Islet of Langerhans (tissue), 1 donor: ENCODE results near the gene ZNF574.

ENCODE experiments used
- FAIRE-seq: peaks from one replicate; lab custom pipeline; 2011; peaks lifted over from hg19 to GRCh38; lab: Jason Lieb, UNC

The ZNF574 gene

DNA sequence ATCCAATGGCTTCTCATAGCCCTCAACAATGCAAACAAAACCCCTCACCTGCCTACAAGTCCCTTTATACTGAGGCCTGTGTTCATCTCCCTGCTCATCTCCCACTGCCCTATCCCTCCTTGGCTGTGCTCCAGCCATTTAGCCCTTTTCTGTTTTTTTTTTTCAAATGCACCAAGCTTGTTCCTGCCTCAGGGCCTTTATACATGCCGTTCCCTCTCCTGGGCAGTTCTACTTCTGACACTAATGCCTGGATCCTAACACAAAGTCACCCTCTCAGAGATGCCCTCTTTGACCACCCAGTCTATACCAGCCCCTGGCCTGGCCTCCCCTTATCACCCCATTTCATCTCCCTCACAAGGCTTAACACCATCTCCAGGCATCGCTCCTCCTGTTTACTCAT is 26.9 kb downstream of the ZNF574 start:
- no peak for FAIRE-seq

DNA sequence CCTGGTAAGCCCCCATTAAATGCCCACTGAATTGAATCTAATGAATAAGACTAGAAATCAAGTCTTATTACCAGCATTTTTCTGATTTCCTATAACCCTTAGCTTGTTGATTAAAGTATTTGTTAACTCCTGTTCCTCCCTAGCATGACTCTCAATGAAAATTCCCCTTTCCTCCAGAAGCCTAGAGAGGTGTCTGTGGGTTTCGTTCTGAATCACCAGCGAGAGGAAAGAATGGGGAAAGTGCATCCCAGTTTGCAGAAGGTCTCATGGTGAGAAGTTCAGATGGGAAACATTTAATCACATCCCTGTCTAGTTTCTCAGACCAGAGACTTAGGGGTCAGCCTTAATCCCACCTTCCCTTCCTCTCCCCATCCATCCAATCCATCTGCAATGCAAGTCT is 29.4 kb downstream of the ZNF574 start:
- no peak for FAIRE-seq

DNA sequence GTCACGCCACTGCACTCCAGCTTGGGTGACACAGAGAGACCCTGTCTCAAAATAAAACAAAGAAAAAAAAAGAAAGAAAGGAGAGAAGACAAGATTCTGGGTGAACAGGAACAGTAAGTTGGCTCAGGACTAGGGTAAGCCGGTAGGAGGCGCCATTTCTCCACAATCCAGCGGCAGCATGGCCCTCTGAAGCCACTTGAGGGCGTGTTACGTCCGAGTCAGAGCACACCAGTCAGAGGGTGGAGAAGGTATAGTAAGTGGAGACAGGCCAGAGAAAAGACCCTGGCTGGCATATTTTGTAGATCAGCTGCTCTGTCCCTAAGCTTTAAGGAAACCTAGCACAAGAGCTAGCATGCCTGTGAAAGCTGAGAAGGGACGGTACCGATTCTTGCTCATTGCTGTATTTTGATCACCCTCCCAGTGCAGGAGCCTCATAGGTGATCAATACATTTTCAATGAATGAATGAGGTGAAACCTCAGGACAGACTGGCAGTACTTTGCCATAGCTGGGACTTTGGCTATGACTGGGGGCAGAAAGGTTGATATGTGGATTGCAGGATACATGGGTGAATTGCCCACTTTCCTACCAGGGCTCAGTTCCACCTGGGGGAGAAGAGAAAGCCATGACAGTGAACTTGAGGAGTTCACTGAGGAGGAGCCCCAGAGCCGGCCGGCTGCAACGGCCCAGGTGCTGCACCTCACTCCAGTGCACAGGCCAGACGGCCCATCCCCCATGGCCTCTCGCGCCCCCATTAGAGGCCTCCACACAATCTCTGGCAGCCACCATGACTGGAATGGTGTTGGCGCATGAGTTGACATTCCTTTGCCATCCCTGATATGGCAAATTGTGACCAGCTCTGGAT is 32.8 kb downstream of the ZNF574 start:
- no peak for FAIRE-seq

DNA sequence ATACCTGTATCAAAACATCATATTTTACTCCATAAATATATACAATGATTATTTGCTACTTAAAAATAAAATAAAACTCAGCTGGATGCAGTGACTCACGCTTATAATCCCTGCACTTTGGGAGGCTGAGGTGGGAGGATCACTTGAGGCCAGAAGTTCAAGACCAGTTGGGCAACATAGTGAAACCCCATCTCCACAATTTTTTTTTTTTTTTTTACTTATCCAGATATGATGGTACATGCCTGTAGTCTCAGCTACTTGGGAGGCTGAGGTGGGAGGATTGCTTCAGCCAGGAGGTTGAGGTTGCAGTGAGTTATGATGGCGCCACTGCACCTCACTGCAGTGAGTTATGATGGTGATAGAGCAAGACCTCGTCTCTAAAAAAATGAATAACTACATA is 33.9 kb downstream of the ZNF574 start:
- no peak for FAIRE-seq

DNA sequence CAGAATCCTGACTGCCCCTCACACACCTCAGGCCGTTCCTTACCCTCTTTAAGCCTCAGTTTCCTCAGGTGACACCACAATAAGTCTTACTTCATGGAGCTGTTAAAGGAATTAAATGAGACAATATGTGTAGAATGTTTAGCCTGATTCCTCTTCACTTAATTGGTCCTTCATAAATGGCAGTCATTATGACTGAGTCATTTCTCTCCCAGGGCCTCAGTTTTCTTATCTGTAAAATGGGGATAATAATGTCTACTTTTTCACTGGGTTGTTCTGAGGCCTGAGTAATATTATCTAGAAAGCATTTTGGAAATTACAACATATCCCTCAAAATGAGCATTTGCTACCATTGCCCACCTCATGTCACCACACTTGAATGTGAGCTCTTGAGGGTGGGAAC is 34.7 kb downstream of the ZNF574 start:
- no peak for FAIRE-seq

DNA sequence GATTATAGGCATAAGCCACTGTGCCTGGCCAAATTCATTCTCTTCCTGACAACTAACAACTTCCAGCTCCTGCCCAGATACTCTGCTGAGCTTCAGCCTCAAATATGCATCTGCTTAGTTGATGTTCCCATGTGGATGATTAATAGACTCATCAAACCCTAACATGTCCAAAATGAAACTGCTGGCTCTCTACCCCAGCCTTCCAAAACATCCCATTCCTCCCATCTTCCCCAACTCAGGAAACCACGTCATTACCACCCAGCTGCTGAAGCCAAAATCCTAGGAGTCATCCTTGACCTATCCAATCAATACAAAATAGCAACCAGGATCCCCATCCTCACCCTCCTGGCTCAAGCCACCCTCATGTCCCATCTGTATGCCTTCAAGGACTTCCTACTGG is 35.4 kb downstream of the ZNF574 start:
- no peak for FAIRE-seq

DNA sequence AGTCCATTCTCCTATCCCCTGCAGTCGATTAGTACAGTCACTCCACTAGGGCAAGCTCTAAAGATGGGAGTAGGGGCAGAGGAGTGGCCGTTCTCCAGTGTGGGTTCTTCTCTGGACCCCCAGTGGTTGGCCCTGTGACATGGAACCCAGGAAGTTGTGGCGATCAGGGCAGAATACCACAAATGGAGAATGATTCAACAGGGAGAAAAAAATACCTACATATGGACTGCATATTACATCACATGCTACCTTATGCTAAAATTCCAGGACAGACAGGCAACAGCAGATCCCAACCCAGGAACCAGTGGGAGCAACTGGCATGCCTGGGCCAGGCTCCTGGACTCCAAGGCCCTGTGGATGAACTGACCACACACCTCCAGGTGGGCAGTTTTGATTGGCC is 35.8 kb downstream of the ZNF574 start:
- FAIRE-seq: no peak

DNA sequence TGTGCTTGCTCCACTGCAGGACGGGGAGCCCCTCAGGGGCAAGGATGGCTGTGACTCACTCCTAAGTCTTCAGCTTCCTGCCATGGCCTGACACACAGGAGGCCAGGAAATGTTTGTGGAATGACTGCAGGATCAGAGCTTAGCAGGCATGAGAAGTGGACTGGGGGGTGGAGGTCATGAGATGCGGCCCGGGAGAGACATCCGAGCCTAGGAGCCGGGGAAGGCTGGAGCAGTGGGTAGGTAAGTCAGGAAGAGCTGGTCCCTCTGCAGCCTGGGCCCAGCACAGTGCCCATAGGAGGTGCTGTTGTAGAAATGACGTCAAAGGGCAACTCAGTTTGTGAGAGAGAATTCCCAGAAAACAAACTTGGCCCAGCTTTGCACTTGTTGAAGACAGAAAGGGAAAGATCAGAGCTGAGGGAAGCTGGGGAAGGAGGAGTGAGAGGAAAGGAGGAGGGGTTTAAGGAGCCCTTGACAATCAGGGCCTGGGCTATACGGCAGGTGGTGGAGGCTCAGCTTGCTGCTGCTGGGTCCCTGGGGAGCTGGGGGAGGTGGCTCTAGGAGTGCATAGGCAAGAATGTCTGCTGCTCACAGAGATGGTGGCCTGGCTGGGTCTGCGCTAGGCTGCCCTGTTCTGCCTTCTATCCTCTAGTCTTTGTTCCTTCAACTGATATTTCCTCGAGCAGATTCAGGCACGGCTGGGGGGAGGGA is 37.8 kb downstream of the ZNF574 start:
- no peak for FAIRE-seq

DNA sequence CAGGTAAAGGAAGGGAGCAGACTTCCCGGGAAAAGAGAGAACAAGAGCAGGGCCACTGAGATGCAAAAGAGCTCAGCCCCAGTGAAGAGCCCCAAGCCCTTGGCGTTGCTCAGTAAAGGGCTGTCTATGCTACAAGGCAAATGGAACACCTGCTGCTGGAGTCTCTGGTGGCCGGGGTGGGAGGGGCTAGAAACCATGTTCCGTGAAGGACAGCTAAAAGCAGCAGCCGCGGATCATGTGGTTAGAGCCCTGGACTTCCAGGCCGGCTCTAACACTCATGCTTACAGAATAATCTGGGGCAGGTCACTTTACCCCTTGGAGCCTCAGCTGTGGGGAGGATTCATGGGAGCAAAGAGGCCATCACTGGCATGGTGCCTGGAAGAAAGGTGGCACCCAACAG is 38.4 kb downstream of the ZNF574 start:
- no peak for FAIRE-seq

DNA sequence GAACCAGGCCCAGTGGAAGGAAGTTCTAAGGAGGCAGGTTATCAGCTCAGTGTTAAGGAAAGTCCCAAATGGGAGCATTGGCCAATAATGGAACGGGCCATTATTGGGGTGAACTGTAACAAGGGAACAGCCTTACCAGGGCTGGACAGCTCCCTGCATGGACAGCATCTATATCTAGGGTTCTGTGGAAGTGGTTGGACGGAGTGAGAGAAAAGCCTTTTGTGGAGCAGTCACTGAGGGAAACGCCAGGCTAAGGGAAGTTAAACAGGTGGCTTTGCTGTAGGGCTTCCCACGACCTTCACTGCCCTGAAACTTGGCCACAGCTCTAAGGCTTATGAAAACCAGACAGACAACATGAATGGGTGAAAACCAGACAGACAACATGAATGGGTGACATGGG is 39.3 kb downstream of the ZNF574 start:
- no peak for FAIRE-seq

DNA sequence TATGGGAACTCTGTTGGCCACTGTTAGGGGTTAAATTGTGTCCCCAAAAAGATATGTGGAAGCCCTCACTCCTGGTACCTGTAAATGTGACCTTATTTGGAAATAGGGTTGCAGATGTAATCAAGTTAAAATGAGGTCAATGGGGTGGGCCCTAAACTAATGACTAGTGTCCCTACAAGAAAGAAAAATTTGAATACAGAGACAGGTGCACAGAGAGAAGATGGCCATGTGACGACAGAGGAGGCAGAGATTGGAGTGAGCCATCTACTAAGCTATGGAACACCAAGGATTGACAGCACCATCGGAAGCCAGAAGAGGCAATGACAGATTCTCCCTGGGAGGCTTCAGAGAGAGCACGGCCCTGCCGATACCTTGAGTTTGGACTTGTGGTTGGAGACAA is 39.7 kb downstream of the ZNF574 start:
- FAIRE-seq: no peak

DNA sequence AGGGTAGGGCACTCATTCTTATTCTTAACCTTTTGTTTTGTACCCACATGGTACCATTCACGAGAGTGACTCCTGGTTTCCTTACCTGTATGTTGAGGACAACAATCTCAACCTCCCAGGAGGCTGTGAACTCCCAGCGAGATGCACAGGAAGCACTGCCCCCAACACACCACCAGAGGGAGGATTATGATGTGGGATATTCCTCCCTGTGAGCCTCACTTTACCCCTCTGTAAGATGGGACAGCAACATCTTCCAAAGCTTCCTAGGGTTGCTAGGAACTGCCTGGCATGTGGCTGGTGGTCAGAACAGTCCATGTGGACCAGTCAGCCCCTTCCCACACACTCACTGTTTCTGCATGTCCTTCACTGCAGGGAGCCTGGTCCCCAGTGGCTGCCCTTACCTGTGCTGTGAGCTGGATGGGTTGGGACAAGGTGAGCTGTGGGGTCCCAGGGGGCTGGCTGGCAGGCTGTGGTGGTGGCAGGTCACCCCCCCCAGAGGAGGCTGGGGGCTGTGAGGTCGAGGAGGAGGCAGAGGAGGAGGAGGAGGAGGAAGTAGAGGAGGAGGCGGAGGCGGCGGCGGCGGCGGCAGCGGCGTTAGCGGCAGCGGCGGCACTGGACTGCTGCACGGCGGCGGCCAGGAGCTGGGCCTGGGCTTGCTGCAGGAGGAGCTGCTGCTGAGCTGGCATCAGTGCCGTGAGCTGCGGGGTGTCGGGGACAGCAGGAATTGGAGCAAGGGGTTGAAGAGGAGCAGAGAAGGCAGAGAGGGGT is 40.5 kb downstream of the ZNF574 start:
- FAIRE-seq: no peak

DNA sequence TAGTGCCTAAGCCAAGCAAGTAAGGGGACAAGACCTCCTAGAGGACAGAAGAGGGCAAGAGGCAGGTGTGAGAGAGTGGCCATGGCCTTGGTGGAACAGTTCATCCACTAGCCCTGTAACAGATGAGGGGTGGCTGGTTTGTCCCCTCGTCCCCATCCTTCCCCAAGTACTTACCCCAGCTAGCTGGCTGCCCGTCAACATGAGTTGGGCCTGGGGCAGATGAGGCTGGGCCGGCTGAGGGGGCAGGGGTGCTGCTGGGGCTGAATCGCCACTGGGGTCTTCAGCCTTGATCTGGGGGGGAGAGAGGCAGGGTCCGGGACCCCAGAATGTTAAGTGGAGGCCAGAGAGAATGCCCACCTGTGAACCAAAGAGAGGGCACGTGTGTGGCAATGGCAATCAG is 41.1 kb downstream of the ZNF574 start:
- no peak for FAIRE-seq

DNA sequence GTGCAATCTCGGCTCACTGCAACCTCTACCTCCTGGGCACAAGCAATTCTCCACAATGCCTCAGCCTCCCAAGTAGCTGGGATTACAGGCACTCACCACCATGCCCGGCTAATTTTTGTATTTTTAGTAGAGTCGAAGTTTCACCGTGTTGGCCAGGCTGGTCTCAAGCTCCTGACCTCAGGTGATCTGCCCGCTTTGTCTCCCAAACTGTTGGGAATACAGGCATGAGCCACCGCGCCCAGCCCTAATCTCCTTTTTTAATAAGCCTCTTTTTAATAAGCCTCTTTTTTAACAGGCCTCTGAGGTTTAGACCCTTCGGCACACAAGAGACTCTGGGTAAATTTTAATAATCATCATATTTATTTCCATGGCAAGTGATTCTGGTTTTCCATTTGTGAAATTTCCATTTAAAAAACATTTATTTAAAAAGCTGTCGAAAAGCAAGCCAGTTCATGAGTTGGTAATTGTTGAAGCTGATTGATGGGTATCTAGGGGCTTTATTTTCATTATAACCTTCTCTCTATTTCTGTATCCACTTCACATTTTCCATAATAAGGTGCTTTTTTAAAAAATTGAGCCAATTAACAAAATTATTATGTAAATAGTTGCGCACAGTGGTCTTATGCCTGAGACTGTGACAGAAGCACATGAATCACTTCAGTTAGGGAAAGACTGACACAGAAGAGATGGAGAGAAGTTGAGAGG is 44.5 kb downstream of the ZNF574 start:
- no peak for FAIRE-seq

DNA sequence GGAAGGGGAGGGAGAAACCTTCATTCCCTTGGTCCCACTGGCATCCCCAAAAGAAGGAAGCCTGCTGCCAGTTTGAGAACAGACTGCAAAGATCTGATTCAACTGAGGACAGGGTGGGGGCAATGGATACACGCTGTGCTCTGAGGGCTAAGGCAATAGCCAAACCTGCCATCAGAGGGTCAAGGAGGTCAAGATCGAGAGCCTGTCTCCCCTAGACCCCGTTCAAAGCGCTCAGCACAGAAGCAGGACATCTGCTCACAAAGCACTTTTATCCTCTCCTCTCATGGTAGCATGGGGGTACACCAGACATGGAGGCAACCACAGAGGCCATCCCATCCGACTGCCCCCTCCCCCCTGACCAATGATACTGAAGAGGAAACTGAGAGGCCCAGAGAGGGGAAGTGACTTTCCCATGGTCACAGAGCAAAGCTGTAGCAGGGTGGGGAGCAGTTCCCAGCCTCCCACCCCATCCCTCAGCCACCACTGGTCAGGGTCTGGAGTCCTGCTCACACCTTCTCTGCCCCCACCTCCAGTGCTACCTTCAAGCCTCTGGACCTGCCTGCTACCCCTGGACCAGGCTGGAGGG is 45.2 kb downstream of the ZNF574 start:
- no peak for FAIRE-seq

DNA sequence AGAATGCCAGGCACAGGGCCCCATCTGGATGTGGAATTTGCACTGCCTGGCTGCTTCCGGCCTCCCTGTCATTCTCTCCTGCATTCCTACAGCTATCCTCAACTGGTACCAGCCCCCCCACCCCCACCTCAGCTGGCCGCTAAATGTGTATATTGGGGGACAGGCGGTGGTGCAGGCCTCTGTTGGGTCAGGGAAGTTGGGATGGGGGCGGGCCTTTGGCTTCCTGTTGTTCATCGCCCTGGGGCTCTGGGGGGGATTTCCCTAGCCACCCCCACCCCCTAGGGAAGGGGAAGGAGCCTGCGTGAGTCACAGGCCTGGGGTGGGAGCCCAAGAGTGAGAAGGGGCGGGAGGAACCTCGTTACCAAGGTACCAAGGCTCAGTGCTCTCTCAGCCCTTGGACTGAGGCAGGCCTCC is 45.7 kb downstream of the ZNF574 start:
- FAIRE-seq: no peak

DNA sequence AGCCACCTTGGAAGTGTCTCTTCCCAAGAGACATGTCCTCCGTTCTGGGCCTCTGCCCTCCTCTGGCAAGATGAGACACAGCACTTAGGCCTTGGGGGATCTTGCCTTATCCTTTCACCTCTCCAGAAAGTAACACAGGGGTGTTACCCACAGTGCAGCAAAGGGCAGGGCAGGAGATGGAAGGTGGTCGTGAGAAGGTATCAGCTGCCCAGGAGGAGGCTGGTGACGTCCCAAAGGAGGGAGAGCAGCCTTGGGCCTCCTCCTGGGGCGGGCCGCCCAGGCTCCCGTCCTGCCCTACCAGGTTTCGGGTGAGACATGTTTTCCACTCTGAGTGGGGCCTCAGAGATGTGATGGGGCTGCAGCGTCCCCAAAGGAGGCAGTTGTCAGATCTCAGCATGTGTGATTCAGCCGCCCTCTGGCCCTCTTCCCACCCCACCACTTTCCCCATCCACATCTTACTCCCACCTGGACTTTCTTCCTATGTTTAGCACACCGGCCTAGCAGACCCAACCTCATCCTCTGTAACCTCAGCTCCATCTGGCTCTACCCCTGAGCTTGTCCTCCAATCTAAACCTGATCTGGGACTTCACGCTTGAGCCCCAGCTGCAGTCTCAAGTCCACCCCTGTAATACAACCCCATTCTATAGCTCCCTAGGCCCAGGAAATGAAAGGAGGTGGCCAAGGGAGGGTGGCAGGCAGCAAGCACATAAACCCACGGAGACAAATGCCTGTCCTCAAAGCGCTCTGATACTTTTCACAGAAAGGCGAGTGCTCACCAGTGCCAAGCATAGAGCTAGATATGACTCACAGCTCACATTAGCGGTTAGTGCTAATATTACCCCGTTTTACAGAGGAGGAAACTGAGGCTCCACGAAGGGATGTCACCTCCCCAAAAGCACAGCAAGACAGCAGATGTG is 47.0 kb downstream of the ZNF574 start:
- no peak for FAIRE-seq

DNA sequence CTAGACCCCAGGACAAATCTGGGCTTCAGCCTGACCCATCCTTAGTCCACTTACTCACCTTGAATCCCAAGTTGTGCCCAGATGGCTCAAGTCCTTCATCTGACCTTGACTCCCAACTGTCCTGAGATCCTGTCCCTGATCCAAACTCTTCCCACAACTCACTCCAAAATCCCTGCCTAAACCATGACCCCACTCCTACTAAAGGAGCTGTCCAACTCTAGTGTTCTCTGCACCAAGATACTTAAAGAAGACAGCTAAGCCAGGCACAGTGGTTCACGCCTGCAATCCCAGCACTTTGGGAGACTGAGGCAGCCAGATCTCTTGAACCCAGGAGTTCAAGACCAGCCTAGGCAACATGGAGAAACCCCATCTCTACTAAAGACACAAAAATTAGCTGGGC is 47.8 kb downstream of the ZNF574 start:
- FAIRE-seq: no peak

DNA sequence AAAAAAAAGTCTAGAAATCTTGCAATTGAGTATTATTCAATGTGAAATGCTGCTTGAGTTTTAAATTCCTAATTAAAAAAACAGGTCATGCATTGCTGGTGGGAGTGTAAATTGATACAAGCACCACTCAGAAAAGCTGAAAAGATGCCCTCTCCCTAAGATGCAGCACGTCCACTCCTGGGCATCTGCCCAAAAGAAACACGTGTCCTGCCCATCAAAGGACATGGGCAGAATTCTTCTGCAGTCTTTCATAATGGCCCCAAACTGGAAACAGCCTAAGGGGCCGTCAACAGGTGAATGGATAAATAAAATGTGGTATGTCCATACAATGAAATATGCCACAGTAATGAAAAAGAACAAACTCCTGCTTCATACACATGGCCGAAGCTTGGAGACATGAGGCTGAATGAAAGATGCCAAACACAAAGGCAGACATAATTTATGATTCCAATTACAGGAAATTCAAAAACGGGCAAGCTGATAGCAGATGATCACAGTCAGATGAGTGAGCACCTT is 48.5 kb downstream of the ZNF574 start:
- no peak for FAIRE-seq

DNA sequence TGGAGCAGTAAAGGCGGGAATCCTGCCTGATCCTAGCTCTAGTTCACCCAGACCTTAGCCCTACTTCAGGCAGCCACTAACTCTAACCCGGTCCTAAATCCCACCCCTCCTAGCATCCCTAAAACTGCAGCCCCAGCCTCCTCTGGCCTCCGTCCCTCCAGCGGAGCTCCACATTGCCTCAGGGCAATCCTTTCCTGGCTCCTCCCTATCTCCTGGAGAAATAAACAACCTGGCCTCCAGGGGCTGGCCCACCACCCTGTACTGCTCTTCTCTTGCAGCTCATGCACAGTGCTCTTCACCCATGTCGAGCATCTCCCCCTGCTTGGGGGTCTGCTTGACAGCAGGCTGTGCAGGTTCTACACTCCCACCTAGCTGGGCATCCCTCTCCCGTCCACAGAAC is 49.6 kb downstream of the ZNF574 start:
- FAIRE-seq: no peak

DNA sequence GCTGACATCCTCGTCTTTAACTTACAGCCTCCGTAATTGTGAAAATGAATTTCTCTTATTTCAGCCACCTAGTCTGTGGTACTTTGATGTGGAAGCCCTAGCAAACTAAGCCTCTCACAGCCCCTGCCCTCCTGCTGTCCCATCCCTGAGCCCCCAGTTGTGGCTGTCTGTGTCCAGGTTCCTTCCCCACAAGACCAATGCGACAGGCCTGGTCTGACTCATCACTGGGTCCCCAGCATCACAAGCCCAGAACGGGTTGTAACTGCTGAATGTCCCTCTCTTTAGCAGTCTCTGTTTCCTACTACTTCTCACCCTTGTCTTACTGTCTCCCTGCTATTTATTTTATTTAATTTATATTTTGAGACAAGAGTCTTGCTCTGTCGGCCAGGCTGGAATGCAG is 50.6 kb downstream of the ZNF574 start:
- FAIRE-seq: no peak
